GM23338 (cell line): ENCODE data around the gene PIAS1. TPM values are rescaled to one million over a fixed set of nuclear protein-coding genes. Genes with fewer than 3 reads are reported as not detected.

ENCODE experiments used
- ATAC-seq: fragments of 200-7000 bp; cut with Tn5 transposase; 3 replicates; pipeline ENCODE4 v1.9.1; 2020
- DNase-seq: peaks from one replicate; pipeline ENCODE4 v3.0.0-alpha.2; 2015; ENCODE audit warnings: low spot score
- H2AFZ ChIP-seq: fragments of 200-600 bp; sonication (generic); 2 replicates; pipeline ENCODE4 v1.8.0; 2016; ENCODE audit warnings: antibody characterized with exemption, mild to moderate bottlenecking, moderate library complexity
- H3F3A ChIP-seq: fragments of 200-600 bp; sonication (generic); replicated peaks from 2 replicates; pipeline ENCODE4 v1.8.0; 2017; ENCODE audit warnings: antibody characterized with exemption, mixed run types, low read depth
- H3K27ac ChIP-seq: fragments of 200-600 bp; sonication (generic); 2 replicates; pipeline ENCODE4 v1.6.1; 2016; ENCODE audit warnings: low read depth
- H3K27me3 ChIP-seq: fragments of 200-600 bp; sonication (generic); 2 replicates; pipeline ENCODE4 v1.8.0; 2016; ENCODE audit warnings: mild to moderate bottlenecking, mixed run types, moderate library complexity; ENCODE audit not compliant: insufficient read depth
- H3K36me3 ChIP-seq: fragments of 200-600 bp; sonication (generic); 2 replicates; pipeline ENCODE4 v1.8.0; 2016; ENCODE audit warnings: mild to moderate bottlenecking; ENCODE audit not compliant: insufficient read depth
- H3K4me1 ChIP-seq: fragments of 200-600 bp; sonication (generic); 2 replicates; pipeline ENCODE4 v1.8.0; 2016; ENCODE audit warnings: mild to moderate bottlenecking, moderate library complexity; ENCODE audit not compliant: insufficient read depth
- H3K4me2 ChIP-seq: fragments of 200-600 bp; sonication (generic); 2 replicates; pipeline ENCODE4 v1.7.1; 2017; ENCODE audit warnings: mixed run types
- H3K4me3 ChIP-seq: fragments of 200-600 bp; sonication (generic); 2 replicates; pipeline ENCODE4 v1.6.1; 2016; ENCODE audit warnings: mixed run types
- H3K79me2 ChIP-seq: fragments of 200-600 bp; sonication (generic); replicated peaks from 2 replicates; pipeline ENCODE4 v1.8.0; 2017; ENCODE audit warnings: mild to moderate bottlenecking; ENCODE audit not compliant: insufficient read depth
- H3K9me2 ChIP-seq: fragments of 200-600 bp; sonication (generic); 2 replicates; pipeline ENCODE4 v1.8.0; 2017; ENCODE audit not compliant: insufficient read depth
- H4K20me1 ChIP-seq: fragments of 200-600 bp; sonication (generic); replicated peaks from 2 replicates; pipeline ENCODE4 v1.8.0; 2017; ENCODE audit warnings: mild to moderate bottlenecking; ENCODE audit not compliant: insufficient read depth
- H3K27ac Mint-ChIP-seq: 2 replicates; pipeline ENCODE4 v1.8.0; 2020; ENCODE audit warnings: inconsistent platforms, mild to moderate bottlenecking, moderate library complexity, mixed read lengths
- H3K27me3 Mint-ChIP-seq: 3 replicates; pipeline ENCODE4 v1.8.0; 2022; ENCODE audit warnings: low read depth, mild to moderate bottlenecking, moderate library complexity, mixed read lengths, inconsistent platforms; ENCODE audit not compliant: insufficient read depth, poor library complexity
- H3K36me3 Mint-ChIP-seq: 3 replicates; pipeline ENCODE4 v1.8.0; 2021; ENCODE audit warnings: low read depth, mild to moderate bottlenecking, inconsistent platforms, moderate library complexity, mixed read lengths
- H3K4me1 Mint-ChIP-seq: 3 replicates; pipeline ENCODE4 v1.8.0; 2020; ENCODE audit warnings: mild to moderate bottlenecking, inconsistent platforms, mixed read lengths
- H3K4me3 Mint-ChIP-seq: 3 replicates; pipeline ENCODE4 v1.8.0; 2021; ENCODE audit warnings: moderate library complexity, mild to moderate bottlenecking, inconsistent platforms, mixed read lengths
- H3K9me3 Mint-ChIP-seq: 3 replicates; pipeline ENCODE4 v1.8.0; 2020; ENCODE audit warnings: moderate library complexity, mild to moderate bottlenecking, inconsistent platforms, mixed read lengths
- EZH2 ChIP-seq: fragments of 200-600 bp; sonication (generic); IDR thresholded peaks from one replicate; pipeline ENCODE4 v1.8.0; 2017; ENCODE audit warnings: antibody characterized with exemption, mild to moderate bottlenecking, low read depth; ENCODE audit not compliant: unreplicated experiment
- EZH2phosphoT487 ChIP-seq: fragments of 200-600 bp; sonication (generic); IDR thresholded peaks from one replicate; pipeline ENCODE4 v1.8.1; 2018; ENCODE audit warnings: antibody characterized with exemption; ENCODE audit not compliant: unreplicated experiment
- JUNB ChIP-seq: IDR thresholded peaks from one replicate; pipeline ENCODE4 v1.6.1; 2016; ENCODE audit warnings: antibody characterized with exemption; ENCODE audit not compliant: unreplicated experiment
- POLR2AphosphoS5 ChIP-seq: IDR thresholded peaks from 2 replicates; pipeline ENCODE4 v1.6.1; 2016; ENCODE audit warnings: antibody characterized with exemption, low read depth
- STAT1 ChIP-seq: IDR thresholded peaks from one replicate; pipeline ENCODE4 v1.6.1; 2016; ENCODE audit warnings: antibody characterized with exemption; ENCODE audit not compliant: unreplicated experiment
- ZNF462 ChIP-seq: fragments of 250-450 bp; sonication (Bioruptor Pico); IDR thresholded peaks from 2 replicates; pipeline ENCODE4 v1.5.0; 2020; ENCODE audit warnings: mild to moderate bottlenecking, moderate library complexity
- polyA plus RNA-seq: library from polyadenylated mRNA; unstranded; fragments of >200 nt; fragmentation: Nextera tagmentation; extraction: Ambion mirVana; gene quantifications from 2 replicates; pipeline ENCODE4 v1.2.1, GENCODE V29; 2016
- total RNA-seq: library from RNA; depleted of rRNA; stranded (reverse); fragments of >200 nt; shearing (Covaris generic); gene quantifications from 2 replicates; pipeline ENCODE4 v1.2.3, GENCODE V29; 2014
- TF ChIP-seq, protein P1 (sequence below): IDR thresholded peaks from 2 replicates; pipeline ENCODE4 v1.6.1; 2016; ENCODE audit warnings: antibody characterized with exemption

The PIAS1 gene
- total and polyA plus RNA-seq, 2 experiments from 2014 or later = 30.7 to 32.1 TPM

DNA sequence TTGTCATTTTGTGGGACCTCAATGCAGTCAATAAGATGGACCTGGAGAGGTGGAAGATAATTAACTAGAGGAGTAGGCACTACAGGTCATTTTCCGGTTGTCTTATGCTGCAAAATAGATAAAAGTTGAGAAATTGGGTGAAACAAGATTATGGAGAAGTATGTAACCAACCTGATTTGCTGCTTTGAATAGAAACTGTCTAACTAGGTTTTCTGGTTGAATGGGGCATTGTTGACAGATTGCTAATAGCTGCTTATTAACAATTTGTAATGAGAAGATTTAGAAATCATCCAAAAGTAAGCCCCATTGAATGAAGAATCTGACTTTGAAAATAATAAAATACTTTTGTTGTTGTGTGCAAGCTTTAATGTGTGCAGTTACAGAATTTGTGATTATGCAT lies 26.2 kb downstream of the PIAS1 start (continued):
- no peak for TF ChIP-seq ZNF462 (CRISPR knock-in tag)
- TF ChIP-seq JUNB = no peak
- no peak for TF ChIP-seq STAT1
- TF ChIP-seq EZH2 = no peak
- TF ChIP-seq POLR2AphosphoS5 = no peak

- Histone ChIP-seq H4K20me1 (peaks cover 18% of the 10 kb centered on the region), H3K79me2 (peaks cover 99% of the 10 kb centered on the region), H3K4me2 (no peak overlapping the region), H3K27ac (no peak overlapping the region), H3K27me3 (no peaks in the 10 kb centered on the region), H3K4me1 (peaks cover 22% of the 10 kb centered on the region), H3F3A (no peaks in the 10 kb centered on the region), H3K4me3 (no peak overlapping the region), H2AFZ (no peak overlapping the region), H3K9me2 (no peaks in the 10 kb centered on the region), H3K36me3 (no peaks in the 10 kb centered on the region)
- Mint-ChIP-seq H3K4me1 (peaks cover 53% of the 10 kb centered on the region), H3K4me3 (no peak overlapping the region), H3K27me3 (peaks cover 1% of the 10 kb centered on the region), H3K27ac (no peak overlapping the region; the same call in 1 of the 2 replicates), H3K36me3 (no peaks in the 10 kb centered on the region), H3K9me3 (no peaks in the 10 kb centered on the region)
- no peak for TF ChIP-seq EZH2phosphoT487
- no peak for TF ChIP-seq JUNB
- no peak for TF ChIP-seq POLR2AphosphoS5
- TF ChIP-seq, protein P1, sequence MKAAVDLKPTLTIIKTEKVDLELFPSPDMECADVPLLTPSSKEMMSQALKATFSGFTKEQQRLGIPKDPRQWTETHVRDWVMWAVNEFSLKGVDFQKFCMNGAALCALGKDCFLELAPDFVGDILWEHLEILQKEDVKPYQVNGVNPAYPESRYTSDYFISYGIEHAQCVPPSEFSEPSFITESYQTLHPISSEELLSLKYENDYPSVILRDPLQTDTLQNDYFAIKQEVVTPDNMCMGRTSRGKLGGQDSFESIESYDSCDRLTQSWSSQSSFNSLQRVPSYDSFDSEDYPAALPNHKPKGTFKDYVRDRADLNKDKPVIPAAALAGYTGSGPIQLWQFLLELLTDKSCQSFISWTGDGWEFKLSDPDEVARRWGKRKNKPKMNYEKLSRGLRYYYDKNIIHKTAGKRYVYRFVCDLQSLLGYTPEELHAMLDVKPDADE = no peak
- DNase-seq (no peak), ATAC-seq (no peak)
These were observed 26.7 kb downstream of the PIAS1 start for GRCh38 chr15:68080783-68081182.
